ENCODE data around the gene NPRL2. TPM values are rescaled to one million over a fixed set of nuclear protein-coding genes. Genes with fewer than 3 reads are reported as not detected.

NPRL2 gene
- total RNA-seq, 1 experiment from 2014 or later, result 35.4 TPM

DNA sequence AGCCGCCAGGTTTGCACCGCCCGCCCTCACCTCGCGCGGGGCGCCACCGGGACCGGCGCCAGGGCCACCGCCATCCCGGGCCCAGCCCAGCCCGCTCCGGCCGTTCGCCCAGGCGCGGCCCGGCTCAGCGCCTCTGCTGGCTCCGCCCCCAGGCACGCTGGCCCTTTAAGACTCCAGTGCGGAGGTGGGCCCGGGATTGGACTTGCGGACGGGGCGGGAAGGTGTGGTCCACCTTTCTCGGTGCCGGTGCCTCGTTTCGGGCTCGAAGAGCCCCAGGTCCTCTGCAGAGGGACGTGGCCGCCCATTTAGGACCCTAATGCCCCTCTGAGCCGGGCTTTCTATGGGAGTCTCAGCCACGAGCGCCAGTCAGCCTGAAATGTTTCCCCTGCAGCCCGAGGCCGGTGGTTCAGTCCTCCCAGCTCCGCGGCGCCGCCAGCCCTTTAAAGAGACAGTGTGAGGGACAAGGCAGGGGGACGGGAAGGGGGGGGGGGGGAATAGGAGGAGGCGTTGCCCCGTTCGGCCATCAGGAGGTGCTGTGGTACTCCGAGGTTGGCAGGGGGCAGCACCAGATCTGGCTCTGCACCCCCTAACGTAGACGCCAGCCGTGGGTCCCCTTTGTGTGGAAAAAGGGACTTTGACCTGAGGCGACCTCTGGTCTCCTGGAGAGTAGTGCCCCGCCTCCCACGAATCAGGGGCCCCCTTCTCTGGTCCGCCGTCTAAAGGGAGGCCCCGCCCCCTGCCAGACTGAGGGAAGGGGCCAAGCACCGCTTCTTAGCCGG lies 29.1 kb downstream of the NPRL2 start (continued):
- TF ChIP-seq REST (IDR thresholded peaks at IDR 0.05; ENCODE audit: low read depth) (no peak), CEBPB (IDR thresholded peaks at IDR 0.05; ENCODE audit: low read depth) (no peak), RAD21 (IDR thresholded peaks at IDR 0.05; ENCODE audit: low read depth) (no peak), EGR1 (IDR thresholded peaks at IDR 0.05; ENCODE audit: low read depth) (no peak), JUND (IDR thresholded peaks at IDR 0.05) (no peak)

- TF ChIP-seq EGR1 (IDR thresholded peaks at IDR 0.05; ENCODE audit: low read depth) (no peak), REST (IDR thresholded peaks at IDR 0.05; ENCODE audit: low read depth) (no peak), TCF7L2 (IDR thresholded peaks at IDR 0.05; ENCODE audit: borderline replicate concordance, extremely low read depth, insufficient read depth, insufficient read length) (no peak), CEBPB (IDR thresholded peaks at IDR 0.05; ENCODE audit: low read depth) (no peak), SRF (IDR thresholded peaks at IDR 0.05; ENCODE audit: low read depth) (no peak), RAD21 (IDR thresholded peaks at IDR 0.05; ENCODE audit: low read depth) (no peak), POLR2A (IDR thresholded peaks at IDR 0.05; ENCODE audit: borderline replicate concordance, extremely low read depth, insufficient read depth, insufficient read length) (no peak), ZFX (IDR thresholded peaks at IDR 0.05) (no peak)
- TF ChIP-seq, protein P1, sequence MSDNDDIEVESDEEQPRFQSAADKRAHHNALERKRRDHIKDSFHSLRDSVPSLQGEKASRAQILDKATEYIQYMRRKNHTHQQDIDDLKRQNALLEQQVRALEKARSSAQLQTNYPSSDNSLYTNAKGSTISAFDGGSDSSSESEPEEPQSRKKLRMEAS (IDR thresholded peaks at IDR 0.05), result no peak
- Histone ChIP-seq H3K4me3 (replicated peaks in 1 of 2; ENCODE audit: low read depth in 1 of 2, low read length in 2 of 2) (peak overlapping the region; percentile 64 to 92), H3K36me3 (ENCODE audit: control insufficient read depth in 1 of 2, insufficient read depth in 2 of 2, low read length in 2 of 2) (peaks cover 9 to 27% of the 10 kb centered on the region in 2 experiments; a peak in 2 of 4 replicates), H3K9me2 (ENCODE audit: insufficient read depth) (no peaks in the 10 kb centered on the region), H3K79me2 (ENCODE audit: insufficient read depth, low read length) (peaks cover 47% of the 10 kb centered on the region), H3K27me3 (ENCODE audit: insufficient read depth, low read length) (no peaks in the 10 kb centered on the region), H3K4me1 (ENCODE audit: control insufficient read depth in 1 of 2, insufficient read depth in 2 of 2, low read length in 2 of 2) (peaks cover 56 to 83% of the 10 kb centered on the region in 2 experiments), H3K9ac (ENCODE audit: low read length) (peak overlapping the region; percentile 88), H4K20me1 (ENCODE audit: insufficient read depth) (no peaks in the 10 kb centered on the region), H3K9me3 (ENCODE audit: control insufficient read depth in 1 of 2, insufficient read depth in 1 of 2, low read depth in 1 of 2, low read length in 2 of 2) (no peaks in the 10 kb centered on the region), H3K27ac (ENCODE audit: low read depth, low read length) (peak overlapping the region; percentile 93), H3K4me2 (ENCODE audit: low read length) (peak overlapping the region; percentile 92), H2AFZ (ENCODE audit: low read depth, low read length, poor library complexity, severe bottlenecking) (no peak overlapping the region)
- no peak for DNase-seq (ENCODE audit: low read depth, low spot score)
- BruUV-seq (replicated peaks), result no TSS peak
- peak; percentile 43 for ATAC-seq
- ChIA-PET POLR2A (interaction anchor here (0.6 to 1.9 kb wide), 2 partner anchors 29 to 182 kb away, joined by 3 to 4 read pairs; partner anchors contain the start of gene IFRD2), CTCF (interaction anchor here (0.6 to 1.4 kb wide), 12 partner anchors 15 to 1291 kb away, joined by 3 to 11 read pairs (median 4); partner anchors contain the start of genes HYAL1, HYAL3, IFRD2 and NAA80), RAD21 (ENCODE audit: low non-redundant PET in 1 of 2, low total read pairs in 2 of 2, uncharacterized antibody in 2 of 2, unreplicated experiment in 2 of 2) (interaction anchor here (0.7 to 1.7 kb wide), 3 partner anchors 21 to 60 kb away, joined by 4 to 5 read pairs (median 4); partner anchors contain the start of genes HYAL3 (in 1 of the 2), IFRD2 (in 1 of the 2) and NAA80 (in 1 of the 2))
- intact Hi-C loops (cut with micrococcal nuclease), result no loop called here
Observed at GRCh38 chr3:50320853-50321335, 29.7 kb downstream of the NPRL2 start.
